HG03175 (cell line): ENCODE measurements around the gene LSM14A.
"Not testable (repeated sequence)": the region's sequence is repeated elsewhere in the genome, so short reads cannot be mapped to it uniquely, and the experiment has no call there.

Experiments
- ATAC-seq: cut with Tn5 transposase; IDR thresholded peaks from one replicate; pipeline ENCODE4 v1.9.1; 2021; ENCODE audit warnings: mild to moderate bottlenecking, moderate library complexity; ENCODE audit not compliant: unreplicated experiment

LSM14A gene

DNA sequence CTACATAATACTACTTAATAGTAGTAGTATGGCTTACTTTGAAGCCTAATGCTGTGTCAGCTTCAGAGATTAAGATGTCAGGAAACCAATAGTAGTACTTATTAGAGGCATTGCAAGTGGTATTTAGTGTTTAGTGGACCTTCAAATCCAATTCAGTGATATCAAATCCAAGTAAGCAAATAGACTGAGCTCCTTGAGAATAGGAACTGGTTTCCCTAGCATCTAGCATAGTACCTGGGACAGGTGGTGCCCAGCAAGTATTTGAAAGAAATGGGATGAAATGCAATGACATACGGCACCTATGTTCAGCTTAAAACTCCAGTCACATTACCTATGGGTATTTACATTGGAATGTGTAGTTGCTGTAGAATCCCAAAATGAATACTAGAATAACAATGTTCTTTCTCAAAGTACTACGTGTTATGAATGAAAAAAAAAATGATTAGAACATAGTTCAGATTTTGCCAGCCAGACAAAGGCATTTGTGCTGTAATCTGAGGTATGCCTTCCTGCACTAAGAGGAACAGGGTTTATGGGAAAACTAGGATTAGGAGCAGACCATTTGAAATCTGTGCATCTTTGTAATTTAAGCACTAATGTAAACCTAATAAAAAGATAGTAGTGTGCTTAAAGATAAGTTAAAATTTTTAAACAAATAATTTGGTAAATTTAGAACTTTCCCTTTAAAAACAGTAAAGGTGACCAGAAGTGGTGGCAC lies 17.1 kb downstream of the LSM14A start:
- no peak for ATAC-seq

DNA sequence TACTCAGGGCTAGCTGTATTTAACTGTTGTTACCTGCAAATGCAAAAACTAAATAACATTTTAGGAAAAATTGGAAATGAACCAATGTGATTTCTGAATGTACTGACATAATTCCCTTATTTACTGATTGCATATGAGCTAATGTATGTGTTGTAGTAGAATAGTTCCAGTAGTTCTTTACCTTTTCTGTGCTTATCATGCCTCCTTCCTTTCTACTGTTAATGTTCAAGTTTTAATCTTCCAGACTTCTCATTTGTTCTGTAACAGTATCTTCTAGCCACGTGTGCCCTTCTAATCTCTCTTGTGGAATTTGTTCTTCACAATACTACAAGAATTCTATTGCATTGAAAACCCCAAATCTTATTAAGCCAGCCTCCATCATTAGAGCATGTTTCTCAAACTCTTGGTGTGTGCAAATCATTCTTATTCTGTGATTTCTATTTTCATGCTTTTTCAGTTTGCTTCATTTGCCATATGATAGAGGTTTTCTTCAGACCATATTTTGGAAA lies 17.7 kb downstream of the LSM14A start:
- ATAC-seq, result no peak

- ATAC-seq, result no peak
Observed at GRCh38 chr19:34191355-34191962, 19.2 kb downstream of the LSM14A start.

GRCh38 chr19:34193439-34193838 lies 21.1 kb downstream of the LSM14A start:
- ATAC-seq, result no peak

DNA sequence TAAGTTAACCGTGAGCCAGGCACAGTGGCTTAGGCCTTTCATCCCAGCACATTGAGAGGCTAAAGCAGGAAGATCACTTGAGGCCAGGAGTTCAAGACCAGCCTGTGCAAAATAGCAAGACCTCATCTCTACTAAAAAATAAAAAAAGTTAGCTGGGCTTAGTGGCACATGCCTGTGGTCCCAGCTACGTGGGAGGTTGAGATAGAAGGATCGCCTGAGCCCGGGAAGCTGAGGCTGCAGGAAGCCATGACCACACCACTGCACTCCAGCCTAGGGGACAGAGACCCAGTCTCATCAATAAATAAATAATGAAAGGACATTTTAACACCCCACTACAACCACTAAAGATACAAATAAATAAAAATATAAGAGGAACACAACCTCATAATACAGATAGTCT lies 21.6 kb downstream of the LSM14A start:
- ATAC-seq, result no peak

- no peak for ATAC-seq
Observed at GRCh38 chr19:34201133-34201532, 28.8 kb downstream of the LSM14A start.

- ATAC-seq, result not testable (repeated sequence)
Observed at GRCh38 chr19:34205324-34205723, 33.0 kb downstream of the LSM14A start.

GRCh38 chr19:34208291-34208884 lies 36.1 kb downstream of the LSM14A start:
- ATAC-seq, result no peak

DNA sequence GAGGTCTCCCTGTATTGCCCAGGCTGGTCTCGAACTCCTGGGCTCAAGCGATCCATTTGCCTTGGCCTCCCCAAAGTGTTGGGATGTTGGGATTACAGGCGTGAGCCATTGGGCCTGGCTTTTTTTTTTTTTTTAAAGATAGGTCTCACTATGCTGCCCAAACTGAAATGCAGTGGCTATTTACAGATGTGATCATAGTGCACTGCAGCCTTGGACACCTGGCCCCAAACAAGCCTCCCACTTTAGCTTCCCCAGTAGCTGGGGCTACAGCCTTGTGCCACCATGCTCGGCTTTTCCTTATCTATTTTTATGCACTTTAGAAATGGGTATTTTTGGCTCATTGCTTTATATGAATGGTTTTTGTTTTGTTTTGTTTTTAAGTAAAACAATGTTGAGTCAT lies 37.4 kb downstream of the LSM14A start:
- no peak for ATAC-seq

GRCh38 chr19:34213283-34213682 lies 41.0 kb downstream of the LSM14A start:
- no peak for ATAC-seq

- no peak for ATAC-seq
Observed at GRCh38 chr19:34214040-34214439, 41.7 kb downstream of the LSM14A start.

- no peak for ATAC-seq
Observed at GRCh38 chr19:34215006-34215665, 42.8 kb downstream of the LSM14A start.

DNA sequence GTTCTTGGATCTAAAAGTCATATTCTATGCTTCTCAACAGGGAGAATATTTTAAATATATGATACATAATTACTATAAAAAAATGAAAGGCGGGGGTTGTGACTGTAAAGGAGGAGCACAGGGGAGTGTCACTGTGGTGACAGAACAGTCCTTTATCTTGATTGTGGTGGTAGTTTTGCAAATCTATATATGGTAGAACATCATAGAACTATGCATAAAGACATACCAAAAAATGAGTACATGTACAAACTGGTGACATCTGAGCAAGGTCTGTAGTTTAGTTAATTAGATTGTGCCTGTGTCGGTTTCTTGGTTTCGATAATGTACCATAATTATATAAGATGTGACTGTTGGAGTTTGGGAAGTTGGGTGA lies 43.3 kb downstream of the LSM14A start:
- ATAC-seq, result no peak

- not testable (repeated sequence) for ATAC-seq
Observed at GRCh38 chr19:34216745-34217219, 44.5 kb downstream of the LSM14A start.

DNA sequence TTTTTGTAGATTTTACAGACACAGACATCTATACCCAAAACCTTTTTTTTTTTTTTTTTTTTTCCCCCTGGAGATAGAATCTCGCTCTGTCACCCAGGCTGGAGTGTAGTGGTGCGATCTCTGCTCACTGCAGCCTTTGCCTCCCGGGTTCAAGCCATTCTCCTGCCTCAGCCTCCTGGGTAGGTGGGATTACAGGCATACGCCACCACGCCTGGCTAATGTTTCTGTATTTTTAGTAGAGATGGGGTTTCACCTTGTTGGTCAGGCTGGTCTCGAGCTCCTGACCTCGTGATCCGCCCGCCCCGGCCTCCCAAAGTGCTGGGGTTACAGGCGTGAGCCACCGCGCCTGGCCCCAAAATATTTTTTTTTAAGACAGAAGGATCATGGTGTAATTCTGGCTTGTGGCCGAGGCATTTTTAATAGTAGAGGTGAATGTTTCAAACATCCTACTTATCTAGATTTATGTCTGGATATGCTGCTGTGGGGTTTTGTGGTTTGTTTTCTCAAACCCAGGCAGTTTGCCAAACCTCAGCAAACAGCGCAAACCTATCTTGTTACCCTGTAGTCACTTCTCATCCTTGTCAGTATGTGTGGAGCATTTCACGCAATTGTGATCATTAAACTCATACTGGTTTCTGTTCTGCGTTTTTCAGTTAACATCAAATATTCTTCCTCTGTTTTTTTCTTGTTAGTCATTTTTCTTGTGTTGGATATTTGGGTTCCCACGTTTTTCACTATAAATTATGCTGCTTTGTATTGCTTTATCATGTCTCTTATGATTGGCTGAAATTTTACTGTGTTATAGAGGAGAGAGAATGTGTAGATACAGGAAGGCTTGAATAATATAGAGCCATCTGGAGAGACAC lies 45.9 kb downstream of the LSM14A start:
- ATAC-seq, result peak; percentile 78

GRCh38 chr19:34218818-34219164 lies 46.5 kb downstream of the LSM14A start:
- ATAC-seq, result no peak

- ATAC-seq, result no peak
Observed at GRCh38 chr19:34220472-34221063, 48.3 kb downstream of the LSM14A start.

DNA sequence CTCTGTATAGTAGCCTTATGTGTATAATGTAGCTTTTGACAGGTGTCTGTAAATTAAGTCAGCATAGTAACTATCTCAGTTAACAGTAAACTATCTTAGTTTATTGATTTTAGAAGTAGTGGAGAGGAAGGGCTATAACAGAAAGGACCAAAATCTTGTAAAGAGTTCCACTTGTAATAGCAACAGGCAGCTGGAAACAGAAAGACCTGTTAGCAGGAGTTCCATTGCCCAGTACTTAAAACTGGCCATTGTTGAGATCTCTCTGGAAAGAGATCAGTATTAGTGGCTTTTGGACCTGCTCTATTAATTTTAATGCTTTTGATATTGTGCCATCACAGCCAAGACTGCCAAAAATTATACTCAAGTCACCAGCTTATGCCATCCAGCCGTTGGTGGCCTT lies 50.1 kb downstream of the LSM14A start:
- no peak for ATAC-seq

GRCh38 chr19:34224996-34225658 lies 52.8 kb downstream of the LSM14A start:
- no peak for ATAC-seq

DNA sequence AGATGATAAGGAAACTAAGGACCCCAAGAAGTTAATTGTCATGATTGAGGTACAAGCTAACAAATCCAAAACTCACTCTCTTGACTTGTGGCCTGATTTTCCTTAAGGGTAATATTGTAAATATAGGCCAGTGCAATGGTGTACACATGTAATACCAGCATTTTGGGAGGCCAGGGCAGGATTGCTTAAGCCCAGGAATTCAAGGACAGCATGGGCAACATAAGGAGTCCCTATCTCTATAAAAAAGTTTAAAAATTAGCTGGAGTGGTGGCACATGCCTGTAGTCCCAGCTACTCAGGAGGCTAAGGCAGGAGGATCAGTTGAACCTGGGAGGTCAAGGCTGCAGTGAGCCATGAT lies 53.3 kb downstream of the LSM14A start:
- no peak for ATAC-seq
